ENCODE results near the gene GLRA2. TPM values are rescaled to one million over a fixed set of nuclear protein-coding genes. Genes with fewer than 3 reads are reported as not detected.

GLRA2 gene
- not detected in 5 replicates for total RNA-seq (2022; extraction: Qiagen RNA extraction)

DNA sequence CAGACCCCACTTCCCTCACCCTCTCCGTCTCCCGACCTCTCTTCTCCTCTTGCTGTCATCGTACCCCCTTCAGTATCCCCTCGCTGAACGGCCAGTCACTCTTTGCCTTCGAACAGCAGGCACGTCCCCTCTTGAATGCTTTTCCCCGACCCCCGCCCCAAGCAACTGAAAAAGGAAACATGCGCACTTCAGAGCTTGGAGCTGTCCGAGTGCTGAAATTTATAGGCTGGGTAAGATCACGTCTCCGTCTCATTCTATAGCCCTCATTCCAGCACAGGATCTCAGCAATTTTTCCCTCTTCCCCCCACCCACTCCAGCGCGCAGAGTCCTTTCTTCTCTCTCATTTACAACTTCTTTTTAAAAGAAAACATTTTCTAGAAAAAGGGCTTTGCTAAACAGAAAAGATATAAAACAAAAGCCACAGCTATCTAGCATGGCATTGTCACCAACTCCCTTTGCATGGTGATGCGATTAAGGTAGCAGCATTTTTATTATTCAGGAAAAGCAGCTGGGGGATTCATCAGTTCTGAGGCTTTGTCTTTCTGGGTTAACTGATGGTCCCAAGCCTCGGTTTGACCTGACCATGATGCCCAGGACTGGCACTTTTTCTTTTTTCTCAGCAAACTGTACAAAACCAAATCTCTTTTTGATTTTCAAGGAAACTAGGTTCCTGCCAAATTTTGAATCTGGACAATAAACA lies at the start of gene GLRA2:
TSS of gene GLRA2 (plus strand) at position 247 of the 700 bp plus-strand sequence. CDS start 522 bp downstream, outside the sequence.

Data from A549 treated with CORT108297 at 1 μM for 4 hours (cell line).